Endothelial cell of umbilical vein (primary cell): ENCODE results near the gene DPH1. TPM values are rescaled to one million over a fixed set of nuclear protein-coding genes. Genes with fewer than 3 reads are reported as not detected.

ENCODE experiments used
- BruUV-seq: library from RNA; stranded (reverse); fragments of 400-500 nt; replicated peaks from 2 replicates; lab custom pipeline; 2021; lab: Mats Ljungman, UMichigan
- CTCF ChIA-PET: fragments of 300-600, 350-600 bp; sonication (Branson Sonifier 250); formaldehyde crosslinking; loops from one replicate; lab custom pipeline; 2021; ENCODE audit warnings: antibody characterized with exemption, inconsistent platforms; lab: Charles Lee
- POLR2A ChIA-PET: fragments of 300-600, 350-600 bp; sonication (Branson Sonifier 250); formaldehyde crosslinking; loops from one replicate; lab custom pipeline; 2021; ENCODE audit warnings: antibody characterized with exemption, inconsistent platforms; lab: Charles Lee
- DNase-seq: peaks from one replicate; pipeline ENCODE4 v3.0.0-alpha.2; 2011; ENCODE audit warnings: low read depth, low spot score
- FAIRE-seq: peaks from 2 replicates; lab custom pipeline; 2011; peaks lifted over from hg19 to GRCh38; lab: Jason Lieb, UNC
- H2AFZ ChIP-seq: 2 replicates; pipeline ENCODE4 v1.6.0; 2012; ENCODE audit warnings: low read depth, low read length, control low read depth, inconsistent platforms
- H3K27ac ChIP-seq: 2 replicates; pipeline ENCODE4 v1.5.1; 2011; ENCODE audit warnings: low read depth, mild to moderate bottlenecking, control low read depth, low read length, moderate library complexity; ENCODE audit not compliant: insufficient read depth
- H3K27me3 ChIP-seq, 2 experiments: 2 replicates each; pipeline versions ENCODE4 v1.6.0 to v1.6.1; 2011; ENCODE audit warnings: low read length in 2 of 2, mixed read lengths in 1 of 2; ENCODE audit not compliant: control insufficient read depth in 2 of 2, insufficient read depth in 2 of 2
- H3K36me3 ChIP-seq, 2 experiments: 2 replicates in 1 of 2; 3 replicates in 1 of 2; pipeline ENCODE4 v1.5.1; 2011; ENCODE audit warnings: low read length in 2 of 2, mild to moderate bottlenecking in 1 of 2, moderate library complexity in 1 of 2; ENCODE audit not compliant: control insufficient read depth in 2 of 2, insufficient read depth in 2 of 2; ENCODE audit errors: extremely low read depth in 1 of 2
- H3K4me1 ChIP-seq: 3 replicates; pipeline ENCODE4 v1.5.1; 2011; ENCODE audit warnings: mild to moderate bottlenecking, low read length; ENCODE audit not compliant: control insufficient read depth, insufficient read depth; ENCODE audit errors: extremely low read depth
- H3K4me2 ChIP-seq: 2 replicates; pipeline ENCODE4 v1.6.1; 2011; ENCODE audit warnings: low read length, control low read depth, mixed read lengths; ENCODE audit not compliant: insufficient read depth
- H3K4me3 ChIP-seq, 3 experiments: fragments of 200-600 bp in 1 of 3; sonication (generic), shearing (Covaris generic) in 1 of 3; replicated peaks in 1 of 3; 2 replicates each; pipeline ENCODE4 v1.5.1; 2011 to 2016; ENCODE audit warnings: control low read depth in 3 of 3, low read length in 3 of 3, mild to moderate bottlenecking in 2 of 3, inconsistent platforms in 1 of 3, low read depth in 1 of 3, moderate library complexity in 1 of 3; ENCODE audit not compliant: insufficient read depth in 1 of 3
- H3K79me2 ChIP-seq: 2 replicates; pipeline ENCODE4 v1.6.0; 2012; ENCODE audit warnings: low read length, inconsistent platforms; ENCODE audit not compliant: control insufficient read depth, insufficient read depth
- H3K9ac ChIP-seq: replicated peaks from 2 replicates; pipeline ENCODE3; 2011; ENCODE audit warnings: low read length, control low read depth; ENCODE audit not compliant: insufficient read depth; ENCODE audit errors: extremely low read depth
- H3K9me1 ChIP-seq: replicated peaks from 3 replicates; pipeline ENCODE4 v1.6.0; 2011; ENCODE audit warnings: mild to moderate bottlenecking, low read length; ENCODE audit not compliant: control insufficient read depth, insufficient read depth; ENCODE audit errors: extremely low read depth
- H3K9me3 ChIP-seq: replicated peaks from 2 replicates; pipeline ENCODE4 v1.5.1; 2012; ENCODE audit warnings: low read length, inconsistent platforms; ENCODE audit not compliant: control insufficient read depth, insufficient read depth
- H4K20me1 ChIP-seq: replicated peaks from 2 replicates; pipeline ENCODE3; 2011; ENCODE audit warnings: mild to moderate bottlenecking, low read length; ENCODE audit not compliant: control insufficient read depth, insufficient read depth; ENCODE audit errors: extremely low read depth
- CTCF ChIP-seq, 2 donors: IDR thresholded peaks; 1 replicate in 1 of 2; 2 replicates in 1 of 2; pipeline ENCODE4 v1.5.1; 2011; ENCODE audit warnings: low read length in 2 of 2, mild to moderate bottlenecking in 2 of 2, moderate library complexity in 2 of 2, control low read depth in 1 of 2, inconsistent platforms in 1 of 2, low read depth in 1 of 2; ENCODE audit not compliant: insufficient read depth in 1 of 2; ENCODE audit errors: extremely low read depth in 1 of 2
- EZH2 ChIP-seq: IDR thresholded peaks from 2 replicates; pipeline ENCODE4 v1.6.1; 2012; ENCODE audit warnings: borderline replicate concordance, low read depth, mild to moderate bottlenecking, moderate library complexity, low read length, inconsistent platforms; ENCODE audit not compliant: severe bottlenecking
- FOS ChIP-seq: IDR thresholded peaks from 2 replicates; pipeline ENCODE4 v1.6.1; 2011; ENCODE audit warnings: mild to moderate bottlenecking, low read length, moderate library complexity, borderline replicate concordance; ENCODE audit not compliant: insufficient read depth
- GATA2 ChIP-seq: IDR thresholded peaks from 2 replicates; pipeline ENCODE4 v1.7.0; 2011; ENCODE audit warnings: low read depth, mild to moderate bottlenecking, moderate library complexity, mixed read lengths, low read length; ENCODE audit not compliant: insufficient read length, insufficient read depth
- JUN ChIP-seq: IDR thresholded peaks from 2 replicates; pipeline ENCODE4 v1.6.1; 2011; ENCODE audit warnings: borderline replicate concordance, low read depth; ENCODE audit not compliant: insufficient read length, insufficient read depth
- MYC ChIP-seq: IDR thresholded peaks from one replicate; pipeline ENCODE4 v1.6.1; 2011; ENCODE audit warnings: mild to moderate bottlenecking, low read depth, low read length
- POLR2A ChIP-seq: IDR thresholded peaks from 2 replicates; pipeline ENCODE4 v1.6.1; 2012; ENCODE audit warnings: low read depth, mild to moderate bottlenecking, control low read depth, low read length
- POLR2AphosphoS5 ChIP-seq: IDR thresholded peaks from 2 replicates; pipeline ENCODE4 v1.6.1; 2012; ENCODE audit warnings: low read depth, mild to moderate bottlenecking, control low read depth, low read length, moderate library complexity; ENCODE audit not compliant: insufficient read depth
- dilution Hi-C: fragments of 300-500 bp; cut with MboI; formaldehyde crosslinking; loops from one replicate; pipeline ENCODE4 v1.15.0; 2019; ENCODE audit warnings: low sequenced_read_pairs; ENCODE audit not compliant: extremely low pct_ligation_motif_present
- intact Hi-C: fragments of 100-400 bp; cut with micrococcal nuclease; formaldehyde crosslinking; loops from one replicate; pipeline ENCODE4 v1.10.0; 2022
- polyA plus RNA-seq, 4 experiments: library from polyadenylated mRNA; depleted of rRNA in 3 of 4; stranded (reverse) in 3 of 4; unstranded in 1 of 4; fragments of >200 nt; gene quantifications; 2 replicates each; pipeline versions ENCODE4 v1.2.1 to v1.2.3, GENCODE V29; 2011 to 2012; ENCODE audit warnings: missing spikeins in 1 of 4
- total RNA-seq: library from RNA; stranded (reverse); gene quantifications from 2 replicates; pipeline ENCODE4 v1.2.3, GENCODE V29; 2021
- TF ChIP-seq, protein P1 (sequence below): IDR thresholded peaks from 2 replicates; pipeline ENCODE4 v1.6.1; 2011; ENCODE audit not compliant: insufficient read depth, insufficient read length

The DPH1 gene
- total and polyA plus RNA-seq, 2 donors (not counting 3 experiments of a cell fraction or from before 2014, with no cell fraction given) = 37.8 to 45.6 TPM

DNA sequence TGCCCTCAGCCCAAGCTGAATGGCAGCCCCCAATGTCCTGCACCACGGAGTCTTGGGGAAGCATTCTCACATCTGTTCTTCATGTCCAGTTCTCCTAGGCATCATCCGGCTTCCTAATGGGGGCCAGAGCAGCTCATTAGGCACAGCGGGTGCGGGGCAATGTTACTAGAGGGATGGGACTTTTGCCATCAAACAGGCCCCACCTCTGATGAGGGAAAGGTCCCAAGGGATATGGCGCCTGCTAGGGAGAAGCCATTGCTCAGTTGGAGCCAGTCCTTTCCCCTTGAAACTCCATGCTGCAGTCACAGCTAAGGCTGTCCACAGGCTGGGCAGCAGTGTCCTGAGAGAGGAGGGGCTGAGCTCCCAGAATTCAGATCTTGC lies 1.7 kb upstream of the DPH1 start:
- FAIRE-seq = no peak
- dilution Hi-C loops = no loop called here
- H3K9me3 ChIP-seq = no peaks in the 10 kb centered on the region
- no peaks in the 10 kb centered on the region for H3K9me1 ChIP-seq
- H2AFZ ChIP-seq = no peak overlapping the region
- peaks cover 12% of the 10 kb centered on the region for H3K4me1 ChIP-seq
- no peak overlapping the region for H3K9ac ChIP-seq
- H3K4me2 ChIP-seq = no peak overlapping the region
- no peaks in the 10 kb centered on the region for H4K20me1 ChIP-seq
- no peak for TF ChIP-seq POLR2A
- intact Hi-C loops = no loop called here
- peaks cover 32% of the 10 kb centered on the region in 2 experiments for H3K27me3 ChIP-seq
- H3K27ac ChIP-seq = no peak overlapping the region
- BruUV-seq = no TSS peak
- DNase-seq = no peak
- ChIA-PET CTCF (interaction anchor here (0.9 to 9.5 kb wide), 3 partner anchors 8 to 146 kb away, joined by 3 to 270 read pairs (median 3); no protein-coding TSS in a partner anchor), POLR2A (interaction anchor here (0.6 kb wide), 1 partner anchor 11 kb away, joined by 3 read pairs; no protein-coding TSS in a partner anchor)
- H3K79me2 ChIP-seq = peaks cover 4% of the 10 kb centered on the region
- no peaks in the 10 kb centered on the region for H3K36me3 ChIP-seq
- H3K4me3 ChIP-seq = no peak overlapping the region

DNA sequence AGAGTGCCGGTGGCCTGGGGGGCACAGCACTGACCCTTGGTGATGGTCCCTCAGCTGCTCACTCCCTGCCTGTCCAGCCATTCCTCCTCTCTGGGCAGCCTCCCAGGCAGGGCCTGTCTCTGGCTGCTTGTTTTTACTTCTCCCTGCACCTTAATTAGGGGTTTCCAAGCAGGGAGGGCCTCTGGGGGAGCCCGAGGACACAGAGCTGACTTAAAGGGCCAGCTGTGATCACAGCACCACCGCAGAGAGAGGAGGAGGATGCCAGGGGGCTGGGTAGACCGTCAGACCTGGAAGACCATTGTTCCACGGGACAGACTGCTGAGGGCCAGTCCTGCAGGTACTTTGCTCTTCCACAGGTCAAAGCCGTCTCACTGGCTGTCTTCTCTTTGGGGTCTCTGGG lies 1.2 kb upstream of the DPH1 start:
- TF ChIP-seq MYC (no peak), EZH2 (no peak), FOS (no peak), JUN (no peak), POLR2A (no peak), GATA2 (no peak), CTCF (IDR thresholded peaks at IDR 0.05; ENCODE audit: extremely low read depth in 1 of 2, insufficient read depth in 1 of 2, low read depth in 1 of 2, low read length in 2 of 2) (no peak), POLR2AphosphoS5 (no peak)
- TF ChIP-seq, protein P1, sequence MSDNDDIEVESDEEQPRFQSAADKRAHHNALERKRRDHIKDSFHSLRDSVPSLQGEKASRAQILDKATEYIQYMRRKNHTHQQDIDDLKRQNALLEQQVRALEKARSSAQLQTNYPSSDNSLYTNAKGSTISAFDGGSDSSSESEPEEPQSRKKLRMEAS = no peak
- Histone ChIP-seq H2AFZ (no peak overlapping the region), H3K27ac (no peak overlapping the region), H3K9me1 (no peaks in the 10 kb centered on the region), H4K20me1 (no peaks in the 10 kb centered on the region), H3K9ac (no peak overlapping the region), H3K27me3 (peaks cover 27 to 29% of the 10 kb centered on the region in 2 experiments), H3K36me3 (peaks cover 0 to 2% of the 10 kb centered on the region in 2 experiments), H3K9me3 (no peaks in the 10 kb centered on the region), H3K4me3 (no peak overlapping the region), H3K4me1 (peaks cover 12% of the 10 kb centered on the region), H3K4me2 (no peak overlapping the region), H3K79me2 (peaks cover 4% of the 10 kb centered on the region)
- POLR2A ChIA-PET = no interaction called here
- no peak for DNase-seq
- dilution Hi-C loops (no loop called here), intact Hi-C loops (no loop called here)
- CTCF ChIA-PET = interaction anchor here (0.9 to 9.5 kb wide), 5 partner anchors 8 to 216 kb away, joined by 3 to 270 read pairs (median 3); no protein-coding TSS in a partner anchor
- no TSS peak for BruUV-seq
- FAIRE-seq = no peak
